Measurements from ENCODE around the gene QSOX2. TPM values are rescaled to one million over a fixed set of nuclear protein-coding genes. Genes with fewer than 3 reads are reported as not detected.

QSOX2 gene
- total RNA-seq, 4 donors from 2014 or later, result 10.2 to 15.8 (median 12.1) TPM

GRCh38 chr9:136180586-136180985 is 65.0 kb downstream of the QSOX2 start:
- no peaks in the 10 kb centered on the region for H3K4me1 ChIP-seq
- 77% methylated on average over 8 of the region's 11 CpGs for WGBS
- no peaks in the 10 kb centered on the region for H3K9me3 ChIP-seq
- no peaks in the 10 kb centered on the region for H3K36me3 ChIP-seq
- H3K27me3 ChIP-seq, result peaks cover 67% of the 10 kb centered on the region
- no peak for DNase-seq (ENCODE audit: low spot score in 2 of 2)
- TF ChIP-seq POLR2A (IDR thresholded peaks at IDR 0.05) (no peak), CTCF (IDR thresholded peaks at IDR 0.05) (no peak), POLR2AphosphoS5 (IDR thresholded peaks at IDR 0.05) (no peak), EP300 (IDR thresholded peaks at IDR 0.05) (no peak)
- no peak overlapping the region for H3K27ac ChIP-seq
- no peak overlapping the region for H3K4me3 ChIP-seq

GRCh38 chr9:136179761-136180160 is 65.9 kb downstream of the QSOX2 start:
- no peaks in the 10 kb centered on the region for H3K36me3 ChIP-seq
- TF ChIP-seq CTCF (IDR thresholded peaks at IDR 0.05), result no peak
- no peak for TF ChIP-seq POLR2A (IDR thresholded peaks at IDR 0.05)
- TF ChIP-seq POLR2AphosphoS5 (IDR thresholded peaks at IDR 0.05), result no peak
- TF ChIP-seq EP300 (IDR thresholded peaks at IDR 0.05), result no peak
- WGBS, result 88% methylated on average over 6 of the region's 13 CpGs

GRCh38 chr9:136179101-136179616 is 66.5 kb downstream of the QSOX2 start:
- H3K27me3 ChIP-seq, result peaks cover 55% of the 10 kb centered on the region
- no peak for TF ChIP-seq POLR2AphosphoS5 (IDR thresholded peaks at IDR 0.05)
- TF ChIP-seq EP300 (IDR thresholded peaks at IDR 0.05), result no peak
- TF ChIP-seq POLR2A (IDR thresholded peaks at IDR 0.05), result no peak
- no peak for TF ChIP-seq CTCF (IDR thresholded peaks at IDR 0.05)
- WGBS, result 62% methylated on average over 6 of the region's 12 CpGs

More at GRCh38 chr9:136179761-136180160, 65.9 kb downstream of the QSOX2 start:
- H3K9me3 ChIP-seq, result no peaks in the 10 kb centered on the region
- peaks cover 59% of the 10 kb centered on the region for H3K27me3 ChIP-seq
- H3K4me3 ChIP-seq, result no peak overlapping the region
- no peak for DNase-seq (ENCODE audit: low spot score in 2 of 2)
- no peak overlapping the region for H3K27ac ChIP-seq
- no peaks in the 10 kb centered on the region for H3K4me1 ChIP-seq

GRCh38 chr9:136178773-136179075 is 66.9 kb downstream of the QSOX2 start:
- no peak for TF ChIP-seq POLR2AphosphoS5 (IDR thresholded peaks at IDR 0.05)
- no peak for TF ChIP-seq POLR2A (IDR thresholded peaks at IDR 0.05)
- TF ChIP-seq EP300 (IDR thresholded peaks at IDR 0.05), result no peak
- TF ChIP-seq CTCF (IDR thresholded peaks at IDR 0.05), result no peak
- WGBS, result 37% methylated on average over 5 of the region's 8 CpGs
- Histone ChIP-seq H3K36me3 (no peaks in the 10 kb centered on the region), H3K4me3 (no peak overlapping the region), H3K27ac (no peak overlapping the region), H3K4me1 (no peaks in the 10 kb centered on the region), H3K27me3 (peaks cover 54% of the 10 kb centered on the region), H3K9me3 (no peaks in the 10 kb centered on the region)
- DNase-seq (ENCODE audit: low spot score in 2 of 2), result no peak

More at GRCh38 chr9:136179101-136179616, 66.5 kb downstream of the QSOX2 start:
- Histone ChIP-seq H3K4me1 (no peaks in the 10 kb centered on the region), H3K9me3 (no peaks in the 10 kb centered on the region), H3K4me3 (no peak overlapping the region), H3K36me3 (no peaks in the 10 kb centered on the region), H3K27ac (no peak overlapping the region)
- DNase-seq (ENCODE audit: low spot score in 2 of 2), result no peak

GRCh38 chr9:136178061-136178772 is 67.4 kb downstream of the QSOX2 start:
- Histone ChIP-seq H3K36me3 (no peaks in the 10 kb centered on the region), H3K9me3 (no peaks in the 10 kb centered on the region), H3K27me3 (peaks cover 49% of the 10 kb centered on the region), H3K4me3 (no peak overlapping the region), H3K4me1 (no peaks in the 10 kb centered on the region), H3K27ac (no peak overlapping the region)
- WGBS, result 79% methylated on average over 12 of the region's 21 CpGs
- no peak for DNase-seq (ENCODE audit: low spot score in 2 of 2)
- TF ChIP-seq POLR2A (IDR thresholded peaks at IDR 0.05) (no peak), CTCF (IDR thresholded peaks at IDR 0.05) (no peak), EP300 (IDR thresholded peaks at IDR 0.05) (no peak), POLR2AphosphoS5 (IDR thresholded peaks at IDR 0.05) (no peak)

Measured in suprapubic skin (tissue), 4 donors.